Stomach (tissue), 4 donors: ENCODE data around the gene BACE2.
A peak's percentile ranks its signal among the peaks of the same experiment; 100 is the strongest.

Experiments used
- EP300 ChIP-seq: sonication (generic); formaldehyde crosslinking; IDR thresholded peaks from one replicate; pipeline ENCODE4 v1.6.1; 2017; ENCODE audit warnings: antibody characterized with exemption
- POLR2A ChIP-seq, 4 donors: fragments of 450-650 bp; IDR thresholded peaks; one replicate each; pipeline ENCODE4 v1.6.1; 2016; ENCODE audit warnings: antibody characterized with exemption in 4 of 4, control low read depth in 2 of 4, mild to moderate bottlenecking in 1 of 4, moderate library complexity in 1 of 4
- POLR2AphosphoS5 ChIP-seq, 3 donors: sonication (generic); formaldehyde crosslinking; IDR thresholded peaks; one replicate each; pipeline ENCODE4 v1.6.1; 2016; ENCODE audit warnings: antibody characterized with exemption in 3 of 3
- TF ChIP-seq, protein P1 (sequence below), 7 experiments: fragments of 450-650 bp in 4 of 7; fragments of 200-600 bp in 3 of 7; sonication (generic) in 3 of 7; IDR thresholded peaks; one replicate each; pipeline ENCODE4 v1.5.1; 2016 to 2019; ENCODE audit warnings: antibody characterized with exemption in 7 of 7, control low read depth in 2 of 7, mild to moderate bottlenecking in 1 of 7

DNA sequence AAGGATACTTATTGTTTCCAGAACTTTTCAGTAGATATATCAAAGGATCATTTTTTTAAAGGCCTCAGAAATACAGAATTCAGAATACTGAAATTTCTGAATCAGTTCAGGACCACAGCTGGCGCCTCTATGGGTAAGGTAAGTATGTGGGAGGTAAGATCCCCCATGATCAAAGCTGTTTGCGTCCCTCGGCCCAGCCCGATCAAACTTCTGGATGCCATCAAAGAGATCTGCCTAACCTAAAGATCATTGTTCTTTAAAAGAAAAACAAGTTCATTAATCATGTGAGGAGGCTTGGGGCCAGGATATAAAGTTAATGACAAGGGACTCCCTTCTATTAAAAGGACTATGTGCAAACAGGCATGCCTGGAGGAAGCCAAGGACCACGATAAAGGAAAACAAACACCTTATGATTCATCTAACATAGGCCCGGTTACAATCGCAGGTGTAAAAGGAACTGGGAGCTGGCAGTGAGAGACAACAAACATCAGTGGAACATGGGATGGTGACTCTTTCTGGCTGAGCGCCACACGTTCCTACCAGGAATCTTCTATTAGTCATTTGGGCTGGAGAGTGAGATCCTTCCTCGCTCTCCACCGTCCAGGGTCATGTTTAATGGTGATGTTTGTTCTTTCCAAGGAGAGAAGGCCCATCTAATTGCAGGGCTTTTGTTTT lies 2.8 kb upstream of the BACE2 start:
- TF ChIP-seq, protein P1, sequence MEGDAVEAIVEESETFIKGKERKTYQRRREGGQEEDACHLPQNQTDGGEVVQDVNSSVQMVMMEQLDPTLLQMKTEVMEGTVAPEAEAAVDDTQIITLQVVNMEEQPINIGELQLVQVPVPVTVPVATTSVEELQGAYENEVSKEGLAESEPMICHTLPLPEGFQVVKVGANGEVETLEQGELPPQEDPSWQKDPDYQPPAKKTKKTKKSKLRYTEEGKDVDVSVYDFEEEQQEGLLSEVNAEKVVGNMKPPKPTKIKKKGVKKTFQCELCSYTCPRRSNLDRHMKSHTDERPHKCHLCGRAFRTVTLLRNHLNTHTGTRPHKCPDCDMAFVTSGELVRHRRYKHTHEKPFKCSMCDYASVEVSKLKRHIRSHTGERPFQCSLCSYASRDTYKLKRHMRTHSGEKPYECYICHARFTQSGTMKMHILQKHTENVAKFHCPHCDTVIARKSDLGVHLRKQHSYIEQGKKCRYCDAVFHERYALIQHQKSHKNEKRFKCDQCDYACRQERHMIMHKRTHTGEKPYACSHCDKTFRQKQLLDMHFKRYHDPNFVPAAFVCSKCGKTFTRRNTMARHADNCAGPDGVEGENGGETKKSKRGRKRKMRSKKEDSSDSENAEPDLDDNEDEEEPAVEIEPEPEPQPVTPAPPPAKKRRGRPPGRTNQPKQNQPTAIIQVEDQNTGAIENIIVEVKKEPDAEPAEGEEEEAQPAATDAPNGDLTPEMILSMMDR (IDR thresholded peaks at IDR 0.05), result no peak
- no peak for TF ChIP-seq EP300
- TF ChIP-seq POLR2AphosphoS5 (IDR thresholded peaks at IDR 0.05), result peak in 2 of 3 donors; percentile 85 to 91
- no peak for TF ChIP-seq POLR2A (IDR thresholded peaks at IDR 0.05)
